CD4-positive, alpha-beta T cell treated with Interferon gamma for 1 hour (primary cell): ENCODE measurements around the gene FERMT3.

ENCODE experiments used
- DNase-seq: peaks from one replicate; pipeline ENCODE4 v3.0.0-alpha.2; 2020

The FERMT3 gene

DNA sequence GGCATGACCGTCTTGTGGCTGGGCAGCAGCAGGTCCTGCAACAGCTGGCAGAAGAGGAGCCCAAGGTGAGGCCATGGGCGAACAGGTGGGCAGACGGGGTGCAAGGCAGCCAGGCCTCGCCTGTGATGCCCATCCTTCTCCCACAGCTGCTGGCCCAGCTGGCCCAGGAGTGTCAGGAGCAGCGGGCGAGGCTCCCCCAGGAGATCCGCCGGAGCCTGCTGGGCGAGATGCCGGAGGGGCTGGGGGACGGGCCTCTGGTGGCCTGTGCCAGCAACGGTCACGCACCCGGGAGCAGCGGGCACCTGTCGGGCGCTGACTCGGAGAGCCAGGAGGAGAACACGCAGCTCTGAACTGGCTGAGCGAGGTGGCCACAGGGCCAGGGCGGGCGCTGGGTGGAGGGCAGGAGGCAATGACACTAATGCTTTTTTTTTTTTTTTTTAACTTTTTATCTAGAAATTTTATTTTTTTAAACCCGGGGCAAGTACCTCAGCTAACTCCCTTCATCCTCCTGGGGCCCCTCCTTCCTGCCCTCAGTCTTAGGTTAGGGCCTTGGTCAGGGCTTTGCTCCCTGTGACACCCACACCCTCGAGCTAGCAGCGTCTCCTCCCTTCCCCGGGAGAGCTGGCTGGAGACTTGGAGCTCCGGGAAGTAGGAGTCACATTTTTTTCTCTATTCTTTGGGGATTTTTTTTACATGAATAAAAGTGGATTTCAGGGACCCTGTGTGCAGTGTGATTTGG is 60.9 kb downstream of the FERMT3 start:
- DNase-seq = no peak

DNA sequence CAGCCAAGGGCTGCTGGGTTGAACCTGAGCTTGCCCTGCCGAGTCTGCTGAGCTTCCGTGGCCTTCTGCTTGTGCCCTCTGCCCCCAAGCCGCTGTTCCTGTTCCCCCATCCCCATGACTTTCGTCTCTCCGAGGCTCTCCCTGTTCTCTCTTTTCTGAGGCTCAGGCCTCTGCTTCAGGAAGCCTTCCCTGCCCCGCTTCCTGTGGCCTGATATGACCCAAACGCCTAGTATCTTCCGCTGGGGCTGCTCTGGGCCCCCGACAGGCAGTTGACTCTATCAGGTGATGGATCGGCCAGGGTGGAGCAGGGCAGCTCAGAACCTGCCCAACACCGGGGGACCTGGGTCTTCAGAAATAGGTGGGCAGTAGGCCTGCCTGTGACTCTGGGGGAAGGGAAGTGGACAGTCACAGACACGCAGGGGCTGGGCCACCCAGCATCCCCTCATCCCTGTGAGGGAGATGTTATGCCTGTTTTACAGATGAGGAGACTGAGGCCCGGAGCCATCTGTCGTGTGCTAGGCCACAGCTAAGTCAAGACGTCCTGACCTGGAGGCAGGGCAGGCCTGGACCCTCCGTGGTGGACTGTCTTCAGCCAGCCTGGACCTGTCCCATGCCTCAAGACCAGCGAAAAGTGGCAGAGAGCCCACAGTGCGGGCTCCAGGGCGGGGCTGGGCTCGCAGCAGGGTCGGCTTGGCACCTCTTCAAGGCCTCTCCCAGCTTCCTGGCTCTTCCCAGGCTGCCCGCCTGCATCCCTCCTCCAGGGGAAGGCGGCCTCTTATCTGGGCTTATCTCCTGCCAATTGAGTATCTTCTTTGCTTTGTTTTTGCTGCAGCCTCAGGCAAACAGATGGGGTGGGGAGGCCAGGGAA is 61.7 kb downstream of the FERMT3 start:
- DNase-seq = no peak

DNA sequence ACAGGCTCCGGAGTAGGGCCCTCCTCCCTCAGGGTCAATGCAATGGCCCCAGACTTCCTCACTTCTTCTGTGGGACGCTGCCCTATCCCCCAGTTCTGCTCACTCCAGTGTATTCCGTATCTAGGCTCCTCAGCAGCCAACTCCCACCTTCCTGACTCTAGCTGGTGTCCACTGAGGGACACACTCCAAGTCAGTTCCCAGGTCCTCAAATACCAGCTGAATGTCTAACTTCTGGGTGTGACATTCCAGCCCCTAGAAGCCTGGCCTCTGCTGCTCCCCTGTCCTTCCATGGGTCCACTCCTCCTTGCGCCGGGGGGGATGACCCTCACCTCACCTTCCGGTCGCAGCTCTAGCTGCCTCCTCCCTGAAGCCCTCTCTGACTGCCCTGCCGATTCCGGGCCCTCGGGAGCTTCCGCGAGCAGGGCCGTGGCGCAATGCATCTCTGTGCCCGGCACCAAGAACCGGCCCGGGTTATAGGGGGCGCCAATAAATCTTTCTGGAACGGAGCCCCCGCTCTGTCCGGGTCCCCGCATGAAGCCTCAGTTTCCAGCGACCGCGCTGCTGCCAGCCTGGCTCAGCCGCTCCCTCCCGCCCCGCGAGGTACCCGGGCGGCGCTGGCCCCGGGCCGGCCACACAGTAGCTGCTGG is 62.5 kb downstream of the FERMT3 start:
- DNase-seq = peak; percentile 48

DNA sequence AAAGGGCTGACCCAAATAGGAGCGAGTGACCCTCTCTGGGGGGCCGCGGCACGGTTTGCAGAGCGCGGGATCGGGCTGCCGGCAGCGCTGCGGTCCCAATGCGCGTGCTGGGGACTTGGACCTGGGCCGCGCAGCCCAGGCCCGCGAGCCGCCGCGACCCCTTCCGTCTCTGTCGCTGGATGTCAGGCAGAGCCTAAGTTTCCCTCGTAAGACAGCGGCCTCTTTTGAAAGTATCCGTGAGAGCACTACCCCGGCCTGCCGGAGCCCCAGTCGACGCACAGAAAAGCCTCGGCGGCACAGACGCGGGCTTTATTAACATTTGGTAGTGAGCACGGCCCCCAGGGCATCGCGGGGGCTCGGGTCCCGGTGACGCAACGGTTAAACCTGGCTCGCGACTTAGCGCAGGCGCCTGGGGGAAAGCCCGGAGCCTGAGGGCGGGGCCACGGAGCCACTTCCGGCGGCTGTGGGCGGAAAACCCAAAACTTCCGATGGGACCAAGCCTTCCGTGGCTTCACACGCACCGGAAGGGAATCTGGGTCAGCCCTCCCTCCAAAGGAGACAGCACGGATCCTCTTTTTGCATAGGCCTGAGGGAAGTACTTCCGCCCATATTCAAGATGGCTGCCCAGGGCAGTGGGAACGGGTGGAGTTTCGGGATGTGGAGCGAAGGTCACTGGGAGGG is 63.2 kb downstream of the FERMT3 start:
- DNase-seq = peak; percentile 97
